ENCODE results near the gene RYR1.

DNA sequence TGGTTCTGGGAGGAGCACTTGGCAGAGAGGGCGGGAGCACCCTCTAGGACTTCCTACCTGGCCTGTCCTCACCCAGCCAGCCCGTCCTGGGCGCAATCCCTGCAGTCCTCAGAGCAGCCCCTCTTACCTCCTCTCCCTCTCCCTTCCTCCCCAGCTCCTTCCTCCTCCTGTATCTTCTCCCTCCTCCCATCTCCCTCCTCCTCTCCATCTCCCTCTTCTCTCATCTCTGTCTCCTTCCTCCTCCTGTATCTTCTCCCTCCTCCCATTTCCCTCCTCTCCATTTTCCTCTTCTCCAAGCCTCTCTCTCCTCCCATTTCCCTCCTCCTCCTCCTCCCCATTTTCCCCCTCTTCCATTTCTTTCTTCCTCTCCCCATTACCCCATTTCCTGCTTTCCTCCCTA is 89.8 kb downstream of the RYR1 start:
- no peak for TF ChIP-seq POLR2A (IDR thresholded peaks at IDR 0.05; ENCODE audit: extremely low read depth, insufficient read length)
- TF ChIP-seq, protein P1, sequence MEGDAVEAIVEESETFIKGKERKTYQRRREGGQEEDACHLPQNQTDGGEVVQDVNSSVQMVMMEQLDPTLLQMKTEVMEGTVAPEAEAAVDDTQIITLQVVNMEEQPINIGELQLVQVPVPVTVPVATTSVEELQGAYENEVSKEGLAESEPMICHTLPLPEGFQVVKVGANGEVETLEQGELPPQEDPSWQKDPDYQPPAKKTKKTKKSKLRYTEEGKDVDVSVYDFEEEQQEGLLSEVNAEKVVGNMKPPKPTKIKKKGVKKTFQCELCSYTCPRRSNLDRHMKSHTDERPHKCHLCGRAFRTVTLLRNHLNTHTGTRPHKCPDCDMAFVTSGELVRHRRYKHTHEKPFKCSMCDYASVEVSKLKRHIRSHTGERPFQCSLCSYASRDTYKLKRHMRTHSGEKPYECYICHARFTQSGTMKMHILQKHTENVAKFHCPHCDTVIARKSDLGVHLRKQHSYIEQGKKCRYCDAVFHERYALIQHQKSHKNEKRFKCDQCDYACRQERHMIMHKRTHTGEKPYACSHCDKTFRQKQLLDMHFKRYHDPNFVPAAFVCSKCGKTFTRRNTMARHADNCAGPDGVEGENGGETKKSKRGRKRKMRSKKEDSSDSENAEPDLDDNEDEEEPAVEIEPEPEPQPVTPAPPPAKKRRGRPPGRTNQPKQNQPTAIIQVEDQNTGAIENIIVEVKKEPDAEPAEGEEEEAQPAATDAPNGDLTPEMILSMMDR (IDR thresholded peaks at IDR 0.05; ENCODE audit: low read depth, low read length): no peak
- no peak for TF ChIP-seq MYC (IDR thresholded peaks at IDR 0.05; ENCODE audit: low read depth, low read length)
- TF ChIP-seq, protein P2, sequence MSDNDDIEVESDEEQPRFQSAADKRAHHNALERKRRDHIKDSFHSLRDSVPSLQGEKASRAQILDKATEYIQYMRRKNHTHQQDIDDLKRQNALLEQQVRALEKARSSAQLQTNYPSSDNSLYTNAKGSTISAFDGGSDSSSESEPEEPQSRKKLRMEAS (IDR thresholded peaks at IDR 0.05; ENCODE audit: low read depth, low read length): no peak
